Stimulated activated CD4-positive, alpha-beta T cell treated with anti-CD3 and anti-CD28 coated beads, Interleukin-4, amount 100 ng/mL, for 4 hours (primary cell): ENCODE measurements around the gene PHF5A.
A peak's percentile ranks its signal among the peaks of the same experiment; 100 is the strongest.

Experiments used
- DNase-seq, 2 experiments: peaks; one replicate each; pipeline ENCODE4 v3.0.0-alpha.2; 2020

PHF5A gene, protein sequence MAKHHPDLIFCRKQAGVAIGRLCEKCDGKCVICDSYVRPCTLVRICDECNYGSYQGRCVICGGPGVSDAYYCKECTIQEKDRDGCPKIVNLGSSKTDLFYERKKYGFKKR

GRCh38 chr22:41468381-41469217 lies at the start of gene PHF5A, which contains the start of gene ACO2:
PHF5A (minus strand) TSS chr22:41468692; CDS start chr22:41468653, 39 bp downstream.
ACO2 (plus strand) TSS chr22:41469117; CDS start chr22:41469147, 30 bp downstream.
- peak; percentile 96 to 97 for DNase-seq

GRCh38 chr22:41518048-41518347 lies 49.5 kb upstream of the PHF5A start:
- no peak for DNase-seq

- DNase-seq, result peak in 1 of 2 experiments; percentile 33
Observed at GRCh38 chr22:41517172-41518047, 48.9 kb upstream of the PHF5A start.

GRCh38 chr22:41516462-41516861 lies 48.0 kb upstream of the PHF5A start:
- no peak for DNase-seq

GRCh38 chr22:41513391-41513790 lies 44.9 kb upstream of the PHF5A start:
- no peak for DNase-seq

- DNase-seq, result no peak
Observed at GRCh38 chr22:41512421-41513194, 44.1 kb upstream of the PHF5A start.

DNA sequence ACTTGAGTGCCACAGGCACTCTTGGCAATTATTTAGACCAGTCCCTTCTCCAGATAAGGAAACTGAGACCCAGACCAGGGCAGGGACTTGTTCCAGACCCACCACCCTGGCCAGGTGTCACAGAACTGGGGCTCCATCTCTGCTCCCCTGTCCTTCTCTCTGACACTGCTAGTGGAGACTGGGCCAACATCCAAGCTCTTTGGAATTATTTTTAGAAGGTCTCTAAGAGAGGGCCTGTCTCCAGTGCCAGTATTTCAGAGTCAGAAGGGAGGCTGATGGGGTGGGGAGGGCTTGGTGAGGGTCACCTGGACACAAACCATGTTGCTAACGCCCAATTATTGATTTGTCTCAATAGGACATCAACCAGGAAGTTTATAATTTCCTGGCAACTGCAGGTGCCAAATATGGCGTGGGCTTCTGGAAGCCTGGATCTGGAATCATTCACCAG lies 43.1 kb upstream of the PHF5A start:
- DNase-seq, result no peak

GRCh38 chr22:41508770-41509170 lies 40.3 kb upstream of the PHF5A start:
- no peak for DNase-seq

- DNase-seq, result no peak
Observed at GRCh38 chr22:41507330-41508063, 39.0 kb upstream of the PHF5A start.

- no peak for DNase-seq
Observed at GRCh38 chr22:41505511-41506220, 37.2 kb upstream of the PHF5A start.

- DNase-seq, result no peak
Observed at GRCh38 chr22:41504816-41505215, 36.3 kb upstream of the PHF5A start.

DNA sequence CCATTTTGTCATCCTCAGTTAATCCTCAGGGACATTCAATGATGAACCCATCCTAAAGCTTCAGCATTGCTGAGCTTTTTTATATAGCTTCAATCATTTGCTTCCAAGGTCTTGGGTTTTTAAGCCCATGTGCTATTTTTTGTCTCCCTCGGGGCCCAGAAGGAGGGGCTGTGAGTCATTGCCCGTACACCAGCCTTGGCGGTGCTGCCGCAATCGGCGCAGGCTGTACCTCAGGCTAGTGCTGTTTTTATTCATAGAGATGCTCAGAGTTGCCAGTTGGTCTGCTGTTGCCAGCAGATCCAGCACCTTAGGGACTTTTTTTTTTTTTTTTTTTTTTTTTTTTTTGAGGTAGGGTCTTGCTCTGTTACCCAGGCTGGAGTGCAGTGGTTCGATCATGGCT lies 35.9 kb upstream of the PHF5A start:
- no peak for DNase-seq

- DNase-seq, result no peak
Observed at GRCh38 chr22:41501209-41501608, 32.7 kb upstream of the PHF5A start.

DNA sequence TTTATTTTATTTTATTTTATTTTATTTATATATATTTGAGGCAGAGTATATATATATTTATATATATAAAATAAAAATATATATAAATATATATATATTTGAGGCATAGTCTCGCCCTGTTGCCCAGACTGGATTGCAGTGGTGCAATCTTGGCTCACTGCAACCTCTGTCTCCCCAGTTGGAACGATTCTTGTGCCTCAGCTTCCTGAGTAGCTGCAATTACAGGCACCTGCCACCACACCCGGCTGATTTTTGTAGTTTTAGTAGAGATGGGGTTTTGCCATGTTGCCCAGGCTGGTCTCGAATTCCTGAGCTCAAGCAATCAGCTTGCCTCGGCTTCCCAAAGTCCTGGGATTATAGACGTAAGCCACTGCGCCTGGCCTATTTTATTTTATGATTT lies 31.8 kb upstream of the PHF5A start:
- no peak for DNase-seq

GRCh38 chr22:41499624-41500280 lies 31.3 kb upstream of the PHF5A start:
- DNase-seq, result no peak

DNA sequence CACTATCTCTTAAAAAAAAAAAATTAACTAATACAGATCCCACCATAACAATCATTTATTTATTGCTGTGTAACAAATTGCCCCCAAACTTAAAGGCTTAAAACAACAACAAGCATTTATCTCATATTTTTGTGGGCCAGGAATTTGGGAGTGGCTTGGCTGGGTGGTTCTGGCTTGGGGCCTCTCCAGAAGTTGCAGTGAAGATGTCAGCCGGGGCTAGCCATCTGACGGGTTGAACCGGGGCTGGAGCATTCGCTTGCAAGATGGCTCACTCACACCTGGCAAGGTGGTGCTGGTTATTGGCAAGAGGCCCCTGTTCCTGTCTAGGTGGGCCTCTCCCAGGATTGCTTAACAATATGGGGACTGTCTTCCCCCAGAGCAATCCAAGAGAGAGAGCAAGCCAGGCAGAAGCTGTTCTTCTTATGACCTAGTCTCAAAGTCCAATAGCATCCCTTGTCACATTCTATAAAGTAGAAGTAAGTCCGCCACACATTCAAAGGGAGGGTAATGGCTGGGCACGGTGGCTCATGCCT lies 29.9 kb upstream of the PHF5A start:
- DNase-seq, result no peak

GRCh38 chr22:41491374-41492100 lies 23.0 kb upstream of the PHF5A start:
- DNase-seq, result no peak

DNA sequence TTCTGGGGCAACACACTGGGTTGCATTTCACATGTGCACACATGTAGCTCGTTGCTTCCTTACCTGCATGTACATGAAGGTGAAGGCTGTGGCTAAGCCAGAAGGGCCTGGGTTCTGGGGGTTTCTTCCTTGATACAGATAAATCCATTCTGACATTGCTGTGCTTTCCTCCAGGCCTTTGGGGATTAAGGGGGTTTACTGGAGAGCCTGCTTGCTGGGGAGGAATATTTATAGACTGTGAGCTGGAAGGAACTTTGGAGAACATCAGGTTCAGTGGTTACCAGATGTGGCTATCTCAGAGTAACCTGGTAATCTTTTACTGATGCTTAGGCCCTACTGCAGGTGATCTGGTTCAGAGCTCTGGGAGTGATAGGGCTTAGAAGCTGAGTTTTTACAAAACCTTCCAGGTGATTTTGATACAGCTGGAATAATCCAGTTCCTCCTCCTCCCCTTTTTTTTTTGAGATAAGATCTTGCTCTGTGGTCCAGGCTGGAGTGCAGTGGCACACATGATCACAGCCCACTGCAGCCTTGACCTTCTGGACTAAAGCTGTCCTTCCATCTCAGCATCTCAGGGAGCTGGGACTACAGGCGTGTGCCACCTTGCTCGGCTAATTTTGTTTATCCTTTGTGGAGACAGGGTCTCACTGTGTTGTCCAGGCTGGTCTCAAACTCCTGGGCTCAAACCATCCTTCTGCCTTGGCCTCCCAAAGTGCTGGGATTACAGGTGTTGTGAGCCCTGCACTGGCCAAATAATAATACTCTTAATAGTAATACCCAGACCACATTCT lies 20.3 kb upstream of the PHF5A start:
- DNase-seq, result no peak

GRCh38 chr22:41488076-41488475 lies 19.6 kb upstream of the PHF5A start:
- no peak for DNase-seq
